Myocyte (in vitro differentiated cells): ENCODE results near the gene SCN5A. TPM values are rescaled to one million over a fixed set of nuclear protein-coding genes. Genes with fewer than 3 reads are reported as not detected.

ENCODE experiments used
- DNase-seq: peaks from one replicate; pipeline ENCODE4 v3.0.0-alpha.2; 2012; ENCODE audit warnings: low read depth
- total RNA-seq: library from RNA; depleted of rRNA; stranded (reverse); fragments of >200 nt; gene quantifications from 2 replicates; pipeline ENCODE4 v1.2.3, GENCODE V29; 2014

Gene SCN5A
- total RNA-seq, 1 donor from 2014 or later, result 72.3 TPM

GRCh38 chr3:38601956-38602550, 47.4 kb downstream of the SCN5A start:
- no peak for DNase-seq

- no peak for DNase-seq
These were observed 48.9 kb downstream of the SCN5A start for GRCh38 chr3:38600551-38600950.

GRCh38 chr3:38599886-38600285, 49.6 kb downstream of the SCN5A start:
- DNase-seq, result no peak

GRCh38 chr3:38598791-38599190, 50.7 kb downstream of the SCN5A start:
- no peak for DNase-seq

- DNase-seq, result no peak
These were observed 51.9 kb downstream of the SCN5A start for GRCh38 chr3:38597502-38598060.

- DNase-seq, result no peak
These were observed 54.1 kb downstream of the SCN5A start for GRCh38 chr3:38595393-38595792.

GRCh38 chr3:38590521-38590920, 59.0 kb downstream of the SCN5A start:
- DNase-seq, result no peak

- DNase-seq, result no peak
These were observed 60.2 kb downstream of the SCN5A start for GRCh38 chr3:38588995-38589937.

GRCh38 chr3:38588371-38588971, 61.0 kb downstream of the SCN5A start:
- DNase-seq, result peak; percentile 55

GRCh38 chr3:38587548-38588131, 61.8 kb downstream of the SCN5A start:
- peak; percentile 91 for DNase-seq

GRCh38 chr3:38586546-38587520, 62.7 kb downstream of the SCN5A start:
- no peak for DNase-seq

GRCh38 chr3:38585791-38586420, 63.6 kb downstream of the SCN5A start:
- DNase-seq, result no peak

GRCh38 chr3:38583688-38584087, 65.8 kb downstream of the SCN5A start:
- no peak for DNase-seq

- DNase-seq, result no peak
These were observed 66.4 kb downstream of the SCN5A start for GRCh38 chr3:38582941-38583645.

- no peak for DNase-seq
These were observed 67.2 kb downstream of the SCN5A start for GRCh38 chr3:38582316-38582715.

GRCh38 chr3:38581774-38582173, 67.7 kb downstream of the SCN5A start:
- DNase-seq, result no peak

GRCh38 chr3:38580450-38581382, 68.8 kb downstream of the SCN5A start:
- DNase-seq, result no peak
